Parathyroid adenoma (tissue), 2 donors: ENCODE results near the gene THOP1.

Source experiments
- H2AFZ ChIP-seq: fragments of 300-600 bp; sonication (generic); one replicate; pipeline ENCODE4 v1.7.0; 2017; ENCODE audit warnings: antibody characterized with exemption, mild to moderate bottlenecking
- H3K27ac ChIP-seq: fragments of 300-600 bp; sonication (generic); one replicate; pipeline ENCODE4 v1.7.0; 2017
- H3K27me3 ChIP-seq: fragments of 300-600 bp; sonication (generic); one replicate; pipeline ENCODE4 v1.7.0; 2017; ENCODE audit warnings: low read length; ENCODE audit not compliant: control insufficient read depth, insufficient read depth
- H3K36me3 ChIP-seq: fragments of 300-600 bp; sonication (generic); one replicate; pipeline ENCODE4 v1.7.0; 2017; ENCODE audit warnings: low read length; ENCODE audit not compliant: control insufficient read depth, insufficient read depth
- H3K4me1 ChIP-seq: fragments of 300-600 bp; sonication (generic); one replicate; pipeline ENCODE4 v1.7.0; 2017; ENCODE audit warnings: control low read depth
- H3K4me2 ChIP-seq: fragments of 300-600 bp; sonication (generic); one replicate; pipeline ENCODE4 v1.7.0; 2017; ENCODE audit warnings: low read length
- H3K4me3 ChIP-seq: fragments of 300-600 bp; sonication (generic); one replicate; pipeline ENCODE4 v1.7.0; 2017; ENCODE audit warnings: low read depth, low read length
- H3K79me2 ChIP-seq: fragments of 300-600 bp; sonication (generic); one replicate; pipeline ENCODE4 v1.7.0; 2017; ENCODE audit warnings: control low read depth
- H3K9ac ChIP-seq: fragments of 300-600 bp; sonication (generic); one replicate; pipeline ENCODE4 v1.7.0; 2017; ENCODE audit warnings: mild to moderate bottlenecking
- H3K9me3 ChIP-seq: fragments of 300-600 bp; sonication (generic); one replicate; pipeline ENCODE4 v1.7.0; 2017; ENCODE audit warnings: low read length; ENCODE audit not compliant: control insufficient read depth
- TF ChIP-seq, protein P1 (sequence below): fragments of 300-600 bp; sonication (generic); IDR thresholded peaks from one replicate; pipeline ENCODE4 v1.7.0; 2017; ENCODE audit warnings: antibody characterized with exemption, mild to moderate bottlenecking
- donor health status: primary hyperparathyroidism.

The THOP1 gene

DNA sequence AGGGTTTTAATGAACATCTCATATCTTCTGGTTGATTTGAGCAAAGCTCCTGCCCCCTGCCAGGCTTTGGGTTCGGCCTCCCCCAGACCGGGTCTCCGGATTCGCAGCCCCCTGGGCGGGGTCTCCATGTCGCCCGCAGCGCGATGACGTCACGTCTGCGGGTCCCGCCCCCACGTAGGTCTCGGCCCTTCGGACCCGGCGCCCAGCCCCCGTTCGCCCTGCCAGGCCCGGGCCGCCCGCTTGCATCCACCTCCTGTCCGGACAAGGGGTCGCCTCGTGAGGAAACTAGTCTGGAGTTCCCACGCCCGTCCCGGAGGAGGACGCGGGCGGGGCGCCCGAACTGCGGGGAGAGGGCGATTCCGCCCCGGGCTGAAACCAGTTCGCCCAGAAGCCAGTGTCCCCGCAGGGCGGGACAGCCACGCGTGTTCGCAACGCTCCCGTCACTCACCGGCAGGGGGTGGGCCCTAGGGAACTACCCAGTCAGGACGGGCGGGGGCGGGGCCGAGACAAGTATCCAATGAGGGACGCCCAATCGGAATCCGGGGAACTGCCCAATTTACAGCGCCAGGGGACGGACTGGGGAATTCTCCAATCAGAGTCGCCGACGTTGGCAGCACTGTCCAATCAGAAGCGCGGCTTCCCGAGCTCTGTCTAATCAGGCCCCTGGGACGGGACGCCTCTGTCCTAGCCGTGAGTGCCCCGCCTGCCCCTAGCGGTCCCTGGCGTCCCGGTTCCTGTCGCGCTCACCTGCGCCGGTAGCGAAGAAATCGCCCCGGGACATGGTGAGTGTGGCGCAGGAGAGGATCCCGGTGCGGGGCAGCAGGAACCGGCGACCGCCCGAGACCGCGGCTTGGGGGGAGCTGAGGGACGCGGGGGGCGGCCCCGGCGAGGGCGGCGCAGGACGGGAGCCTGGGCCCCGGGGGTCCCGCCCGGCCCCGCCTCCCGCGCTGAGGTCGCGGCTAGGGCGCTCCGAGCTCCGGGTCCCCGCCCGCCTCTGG is 55.8 kb downstream of the THOP1 start, which contains the start of gene ZNF555:
Gene ZNF555 (plus strand): TSS at position 682 of the 998 bp plus-strand sequence. CDS start 98 bp downstream, at position 780.
- Histone ChIP-seq H3K9me3 (no peaks in the 10 kb centered on the region), H3K27me3 (no peaks in the 10 kb centered on the region), H3K79me2 (peaks cover 13% of the 10 kb centered on the region), H3K4me3 (peak within 1 kb of the TSS; percentile 68), H3K9ac (peak within 1 kb of the TSS; percentile 57), H3K4me1 (no peaks in the 10 kb centered on the region), H3K4me2 (peak within 1 kb of the TSS; percentile 93), H3K27ac (peak within 1 kb of the TSS; percentile 79), H2AFZ (peak within 1 kb of the TSS; percentile 62), H3K36me3 (no peaks in the 10 kb centered on the region)
- TF ChIP-seq, protein P1, sequence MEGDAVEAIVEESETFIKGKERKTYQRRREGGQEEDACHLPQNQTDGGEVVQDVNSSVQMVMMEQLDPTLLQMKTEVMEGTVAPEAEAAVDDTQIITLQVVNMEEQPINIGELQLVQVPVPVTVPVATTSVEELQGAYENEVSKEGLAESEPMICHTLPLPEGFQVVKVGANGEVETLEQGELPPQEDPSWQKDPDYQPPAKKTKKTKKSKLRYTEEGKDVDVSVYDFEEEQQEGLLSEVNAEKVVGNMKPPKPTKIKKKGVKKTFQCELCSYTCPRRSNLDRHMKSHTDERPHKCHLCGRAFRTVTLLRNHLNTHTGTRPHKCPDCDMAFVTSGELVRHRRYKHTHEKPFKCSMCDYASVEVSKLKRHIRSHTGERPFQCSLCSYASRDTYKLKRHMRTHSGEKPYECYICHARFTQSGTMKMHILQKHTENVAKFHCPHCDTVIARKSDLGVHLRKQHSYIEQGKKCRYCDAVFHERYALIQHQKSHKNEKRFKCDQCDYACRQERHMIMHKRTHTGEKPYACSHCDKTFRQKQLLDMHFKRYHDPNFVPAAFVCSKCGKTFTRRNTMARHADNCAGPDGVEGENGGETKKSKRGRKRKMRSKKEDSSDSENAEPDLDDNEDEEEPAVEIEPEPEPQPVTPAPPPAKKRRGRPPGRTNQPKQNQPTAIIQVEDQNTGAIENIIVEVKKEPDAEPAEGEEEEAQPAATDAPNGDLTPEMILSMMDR: peak; percentile 57

- Histone ChIP-seq H3K27me3 (no peaks in the 10 kb centered on the region), H3K27ac (no peak overlapping the region), H3K9me3 (no peaks in the 10 kb centered on the region), H3K36me3 (no peaks in the 10 kb centered on the region), H3K9ac (peak overlapping the region; percentile 57), H3K4me2 (peak overlapping the region; percentile 93), H3K4me3 (peak overlapping the region; percentile 68), H3K79me2 (peaks cover 13% of the 10 kb centered on the region), H2AFZ (peak overlapping the region; percentile 52), H3K4me1 (no peaks in the 10 kb centered on the region)
- TF ChIP-seq, protein P1: no peak
These were observed 56.7 kb downstream of the THOP1 start for GRCh38 chr19:2841855-2842574.

DNA sequence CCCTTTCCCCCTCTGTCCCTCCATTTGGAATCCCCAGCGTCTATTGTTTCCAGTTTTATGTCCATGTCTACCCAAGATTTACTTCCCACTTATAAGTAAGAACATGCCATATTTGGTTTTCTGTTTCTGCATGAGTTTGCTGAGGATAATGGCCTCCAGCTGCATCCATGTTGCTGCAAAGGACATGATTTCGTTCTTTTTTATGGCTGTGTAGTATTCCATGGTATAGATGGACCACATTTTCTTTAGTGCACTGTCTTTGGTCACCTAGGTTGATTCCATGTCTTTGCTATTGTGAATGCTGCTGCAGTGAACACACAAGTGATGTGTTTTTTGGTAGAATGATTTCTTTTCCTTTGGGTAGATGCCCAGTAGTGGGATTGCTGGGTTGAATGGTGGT is 59.8 kb downstream of the THOP1 start:
- no peak overlapping the region for H2AFZ ChIP-seq
- no peak overlapping the region for H3K9ac ChIP-seq
- no peaks in the 10 kb centered on the region for H3K27me3 ChIP-seq
- no peaks in the 10 kb centered on the region for H3K9me3 ChIP-seq
- TF ChIP-seq, protein P1: no peak
- no peaks in the 10 kb centered on the region for H3K4me1 ChIP-seq
- no peak overlapping the region for H3K4me3 ChIP-seq
- peaks cover 13% of the 10 kb centered on the region for H3K79me2 ChIP-seq
- H3K27ac ChIP-seq: no peak overlapping the region
- no peak overlapping the region for H3K4me2 ChIP-seq
- no peaks in the 10 kb centered on the region for H3K36me3 ChIP-seq

DNA sequence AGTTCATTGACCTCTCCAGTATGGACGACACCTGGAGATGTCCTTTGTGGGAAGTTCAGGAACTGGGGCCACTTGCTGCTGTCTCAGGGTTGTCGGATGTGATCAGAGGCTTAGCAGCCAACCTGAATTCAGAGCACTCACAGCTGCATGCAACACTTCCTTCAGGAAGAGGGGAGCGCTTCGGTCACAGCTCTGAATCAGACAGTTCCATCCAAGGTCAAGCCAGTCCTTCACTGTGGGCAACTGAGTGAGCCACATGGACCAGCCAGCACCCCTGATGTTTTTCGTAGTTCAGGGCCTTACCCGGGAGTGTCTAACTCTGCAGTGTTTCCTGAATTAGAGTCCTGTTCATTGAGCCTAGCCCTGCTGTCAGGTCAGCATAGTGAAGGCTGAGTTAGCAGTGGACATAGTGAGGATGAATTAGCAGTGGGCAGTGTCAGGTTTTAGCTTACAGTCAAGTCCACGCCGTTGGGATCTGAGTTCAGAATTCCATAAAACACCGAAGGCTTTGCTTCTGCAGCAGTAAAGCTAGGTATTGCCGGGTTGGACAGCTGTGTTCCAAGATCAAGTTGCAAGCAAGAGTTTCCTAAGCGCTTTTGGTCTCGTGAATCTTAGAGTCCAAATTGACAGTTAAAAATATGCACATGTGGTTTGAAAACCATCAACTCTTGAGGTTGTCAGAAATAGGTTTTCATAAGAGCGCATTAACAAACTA is 61.0 kb downstream of the THOP1 start:
- Histone ChIP-seq H3K36me3 (peaks cover 2% of the 10 kb centered on the region), H3K27me3 (no peaks in the 10 kb centered on the region), H3K4me2 (no peak overlapping the region), H3K4me1 (no peaks in the 10 kb centered on the region), H3K9me3 (no peaks in the 10 kb centered on the region), H3K27ac (no peak overlapping the region), H3K79me2 (peaks cover 13% of the 10 kb centered on the region), H3K4me3 (no peak overlapping the region), H3K9ac (no peak overlapping the region), H2AFZ (no peak overlapping the region)
- TF ChIP-seq, protein P1: no peak
